Upper lobe of right lung (tissue), 1 donor: ENCODE data around the gene SH3YL1. TPM values are rescaled to one million over a fixed set of nuclear protein-coding genes. Genes with fewer than 3 reads are reported as not detected.

ENCODE experiments used
- ATAC-seq: fragments of 200-7000 bp; cut with Tn5 transposase; one replicate; pipeline ENCODE4 v1.9.1; 2020; ENCODE audit warnings: mild to moderate bottlenecking, moderate library complexity
- DNase-seq: peaks from one replicate; pipeline ENCODE4 v3.0.0-alpha.2; 2020
- H3K27ac ChIP-seq: fragments of 200-600 bp; one replicate; pipeline ENCODE4 v1.8.0; 2022
- H3K27me3 ChIP-seq: fragments of 200-600 bp; one replicate; pipeline ENCODE4 v1.8.0; 2022; ENCODE audit warnings: mild to moderate bottlenecking
- H3K36me3 ChIP-seq: fragments of 200-600 bp; one replicate; pipeline ENCODE4 v1.8.0; 2022
- H3K4me1 ChIP-seq: fragments of 200-600 bp; one replicate; pipeline ENCODE4 v1.8.0; 2022
- H3K4me3 ChIP-seq: fragments of 200-600 bp; one replicate; pipeline ENCODE4 v1.8.0; 2022; ENCODE audit warnings: mild to moderate bottlenecking
- H3K9me3 ChIP-seq: fragments of 200-600 bp; one replicate; pipeline ENCODE4 v1.8.0; 2022
- intact Hi-C: fragments of 100-400 bp; cut with DNase I; formaldehyde crosslinking; loops from one replicate; pipeline ENCODE4 v1.11.0; 2022
- total RNA-seq: library from RNA; stranded (reverse); fragmentation: NEBNext Ultra II Directional; extraction: Animal tissue kit (Norgen Biotek cat#: 25700); gene quantifications from one replicate; pipeline ENCODE4 v1.2.1, GENCODE V29; 2021
- TF ChIP-seq, protein P1 (sequence below): fragments of 200-600 bp; IDR thresholded peaks from one replicate; pipeline ENCODE4 v1.8.0; 2022; ENCODE audit warnings: antibody characterized with exemption
- donor health status: DM: no; HTN: yes; CAD: no; lungs with severe emphysema.

Gene SH3YL1
- total RNA-seq, 1 donor from 2014 or later = 48.3 TPM

DNA sequence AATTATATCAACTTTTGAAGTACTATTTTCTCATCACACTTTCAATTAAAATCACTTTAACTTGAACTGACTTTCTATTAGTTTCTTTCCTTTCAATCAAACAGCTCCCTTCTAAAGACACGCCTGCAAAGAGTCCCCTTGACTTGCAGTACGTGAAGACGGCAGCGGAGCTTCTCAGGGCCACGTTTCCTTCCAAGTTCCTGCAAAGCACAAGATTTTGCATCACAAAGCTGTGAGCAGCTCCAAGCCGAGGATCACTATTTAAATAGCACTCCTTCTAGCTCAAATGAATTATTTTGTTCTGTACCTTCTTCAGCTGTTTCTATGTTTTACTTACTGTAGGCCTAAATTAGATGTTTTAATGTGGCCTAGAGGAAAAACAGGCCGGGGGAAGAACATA lies 30.8 kb downstream of the SH3YL1 start:
- Histone ChIP-seq H3K4me1 (no peaks in the 10 kb centered on the region), H3K4me3 (no peak overlapping the region), H3K36me3 (peaks cover 49% of the 10 kb centered on the region), H3K27ac (no peak overlapping the region), H3K27me3 (no peaks in the 10 kb centered on the region), H3K9me3 (no peaks in the 10 kb centered on the region)
- no peak for DNase-seq
- intact Hi-C loops = no loop called here
- TF ChIP-seq, protein P1, sequence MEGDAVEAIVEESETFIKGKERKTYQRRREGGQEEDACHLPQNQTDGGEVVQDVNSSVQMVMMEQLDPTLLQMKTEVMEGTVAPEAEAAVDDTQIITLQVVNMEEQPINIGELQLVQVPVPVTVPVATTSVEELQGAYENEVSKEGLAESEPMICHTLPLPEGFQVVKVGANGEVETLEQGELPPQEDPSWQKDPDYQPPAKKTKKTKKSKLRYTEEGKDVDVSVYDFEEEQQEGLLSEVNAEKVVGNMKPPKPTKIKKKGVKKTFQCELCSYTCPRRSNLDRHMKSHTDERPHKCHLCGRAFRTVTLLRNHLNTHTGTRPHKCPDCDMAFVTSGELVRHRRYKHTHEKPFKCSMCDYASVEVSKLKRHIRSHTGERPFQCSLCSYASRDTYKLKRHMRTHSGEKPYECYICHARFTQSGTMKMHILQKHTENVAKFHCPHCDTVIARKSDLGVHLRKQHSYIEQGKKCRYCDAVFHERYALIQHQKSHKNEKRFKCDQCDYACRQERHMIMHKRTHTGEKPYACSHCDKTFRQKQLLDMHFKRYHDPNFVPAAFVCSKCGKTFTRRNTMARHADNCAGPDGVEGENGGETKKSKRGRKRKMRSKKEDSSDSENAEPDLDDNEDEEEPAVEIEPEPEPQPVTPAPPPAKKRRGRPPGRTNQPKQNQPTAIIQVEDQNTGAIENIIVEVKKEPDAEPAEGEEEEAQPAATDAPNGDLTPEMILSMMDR = no peak
- ATAC-seq = no peak

- TF ChIP-seq, protein P1 = no peak
- intact Hi-C loops = no loop called here
- H3K4me1 ChIP-seq = no peaks in the 10 kb centered on the region
- ATAC-seq (no peak), DNase-seq (no peak)
- H3K4me3 ChIP-seq = no peak overlapping the region
- H3K36me3 ChIP-seq = peaks cover 53% of the 10 kb centered on the region
- no peaks in the 10 kb centered on the region for H3K9me3 ChIP-seq
- no peaks in the 10 kb centered on the region for H3K27me3 ChIP-seq
- no peak overlapping the region for H3K27ac ChIP-seq
These were observed 32.2 kb downstream of the SH3YL1 start for GRCh38 chr2:231521-232185.

GRCh38 chr2:228518-229278 lies 35.1 kb downstream of the SH3YL1 start:
- ATAC-seq = no peak
- DNase-seq = no peak
- TF ChIP-seq, protein P1 = no peak

DNA sequence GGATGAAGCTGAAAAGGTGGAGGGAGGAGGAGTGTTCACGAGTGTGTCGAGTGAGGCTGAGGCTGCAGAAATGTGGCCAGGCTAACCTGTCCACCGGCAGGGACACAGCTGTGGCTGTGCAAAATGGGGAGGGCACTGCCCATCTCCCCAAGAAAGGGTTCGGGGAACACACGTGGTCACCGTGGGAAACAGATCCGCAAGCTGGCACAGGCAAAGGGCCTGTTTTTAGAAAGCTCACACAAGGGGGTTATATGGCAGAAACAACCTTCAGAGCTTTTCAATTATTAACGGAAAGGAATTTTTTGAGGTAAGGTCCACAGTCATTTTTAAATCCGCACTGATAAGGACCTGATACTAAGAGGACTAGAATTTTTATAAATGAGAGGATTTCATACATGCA lies 35.7 kb downstream of the SH3YL1 start:
- H3K27me3 ChIP-seq = no peaks in the 10 kb centered on the region
- no peak for DNase-seq
- no peaks in the 10 kb centered on the region for H3K4me1 ChIP-seq
- no peaks in the 10 kb centered on the region for H3K9me3 ChIP-seq
- H3K27ac ChIP-seq = no peak overlapping the region
- peaks cover 71% of the 10 kb centered on the region for H3K36me3 ChIP-seq
- intact Hi-C loops = no loop called here
- TF ChIP-seq, protein P1 = no peak
- no peak overlapping the region for H3K4me3 ChIP-seq
- no peak for ATAC-seq

More at GRCh38 chr2:228518-229278, 35.1 kb downstream of the SH3YL1 start:
- peaks cover 71% of the 10 kb centered on the region for H3K36me3 ChIP-seq
- no peak overlapping the region for H3K27ac ChIP-seq
- intact Hi-C loops = no loop called here
- H3K4me1 ChIP-seq = no peaks in the 10 kb centered on the region
- H3K9me3 ChIP-seq = no peaks in the 10 kb centered on the region
- H3K4me3 ChIP-seq = no peak overlapping the region
- no peaks in the 10 kb centered on the region for H3K27me3 ChIP-seq

DNA sequence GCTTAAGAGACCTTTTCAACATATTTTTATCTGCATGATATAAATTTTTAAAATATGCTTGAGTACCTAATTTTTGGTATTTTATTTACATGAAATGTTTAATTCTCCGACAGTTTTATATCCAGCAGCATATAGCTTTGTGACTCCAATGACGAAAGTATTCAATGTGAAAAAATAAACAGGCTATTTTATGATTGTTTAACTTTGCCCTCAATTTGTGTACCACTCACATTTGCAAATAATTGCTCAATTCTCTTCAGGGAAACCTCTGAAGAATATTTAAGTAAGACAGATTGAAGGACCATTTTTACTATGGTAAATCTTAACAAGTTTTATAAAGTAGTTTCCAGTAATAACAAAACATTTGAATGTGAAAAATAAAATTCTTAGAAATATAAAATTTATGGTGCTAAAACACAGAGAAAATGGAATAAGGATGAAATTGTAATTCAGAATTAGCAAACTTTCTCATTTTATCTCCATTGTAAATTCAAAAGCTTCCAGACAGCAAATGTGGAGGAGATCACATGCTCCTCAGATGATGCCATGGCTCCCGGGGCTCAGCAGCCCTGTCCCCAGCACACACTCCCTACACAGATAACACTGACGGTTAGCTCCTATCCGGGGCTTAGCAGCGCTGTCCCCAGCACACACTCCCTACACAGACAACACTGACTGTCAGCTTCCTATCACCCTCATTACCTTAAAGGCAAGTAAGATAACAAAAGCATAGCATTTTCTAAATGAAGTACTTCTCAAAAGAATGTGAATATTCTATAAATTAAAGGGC lies 39.7 kb downstream of the SH3YL1 start:
- intact Hi-C loops = no loop called here
- H3K27me3 ChIP-seq = no peaks in the 10 kb centered on the region
- H3K4me3 ChIP-seq = no peak overlapping the region
- TF ChIP-seq, protein P1 = no peak
- DNase-seq (no peak), ATAC-seq (no peak)
- H3K4me1 ChIP-seq = no peaks in the 10 kb centered on the region
- no peaks in the 10 kb centered on the region for H3K9me3 ChIP-seq
- no peak overlapping the region for H3K27ac ChIP-seq
- H3K36me3 ChIP-seq = peaks cover 51% of the 10 kb centered on the region
